Right cardiac atrium (tissue), 5 donors: ENCODE measurements around the gene GCH1. TPM values are rescaled to one million over a fixed set of nuclear protein-coding genes. Genes with fewer than 3 reads are reported as not detected.

Experiments
- ATAC-seq, 2 donors: fragments of 200-7000 bp; cut with Tn5 transposase; one replicate each; pipeline versions ENCODE4 v1.8.0 to v1.9.1; 2020; ENCODE audit warnings: moderate library complexity in 2 of 2, mild to moderate bottlenecking in 1 of 2
- DNase-seq, 3 donors: peaks; one replicate each; pipeline ENCODE4 v3.0.0-alpha.2; 2020
- H3K27ac ChIP-seq: one replicate; pipeline ENCODE4 v1.5.1; 2013; ENCODE audit warnings: mild to moderate bottlenecking, low read length, control low read depth, moderate library complexity
- H3K27me3 ChIP-seq: one replicate; pipeline ENCODE4 v1.6.1; 2013; ENCODE audit not compliant: control insufficient read depth, insufficient read depth
- H3K4me1 ChIP-seq: one replicate; pipeline ENCODE4 v1.6.1; 2013; ENCODE audit warnings: low read length; ENCODE audit not compliant: control insufficient read depth, insufficient read depth
- H3K4me3 ChIP-seq: one replicate; pipeline ENCODE4 v1.5.1; 2013; ENCODE audit warnings: low read length, control low read depth
- H3K9me3 ChIP-seq: one replicate; pipeline ENCODE4 v1.6.1; 2013; ENCODE audit warnings: low read length; ENCODE audit not compliant: control insufficient read depth
- WGBS: extraction: QIAGEN DNeasy Blood & Tissue Kit; methylation state at CpG from one replicate; pipeline ENCODE4 v1.1.7; 2013; 5-methylcytosine and 5-hydroxymethylcytosine counted together
- intact Hi-C, 4 donors: fragments of 100-400 bp; cut with DNase I; formaldehyde crosslinking; loops; one replicate each; pipeline versions ENCODE4 v1.11.0 to v1.14.0; 2022 to 2023
- polyA plus RNA-seq: library from polyadenylated mRNA; stranded (reverse); fragments of 200-250 nt; gene quantifications from one replicate; pipeline ENCODE4 v1.2.3, GENCODE V29; 2013
- total RNA-seq, 4 donors: library from RNA; stranded (reverse); fragmentation: NEBNext Ultra II Directional; extraction: Animal tissue kit (Norgen Biotek cat#: 25700); gene quantifications; one replicate each; pipeline ENCODE4 v1.2.1, GENCODE V29; 2021
- donor health status: healthy with polysubstance abuse.
- donor health status: DM: no; HTN: yes; CAD: no.
- donor health status: DM: no; HTN: no; CAD: no.
- donor health status: DM: no; HTN: yes; CAD: no; lungs with severe emphysema.
- donor health status: DM: yes; HTN: yes; CAD: no.

Gene GCH1
- total and polyA plus RNA-seq, 5 donors: 1.6 to 4.8 (median 2.2) TPM

- Histone ChIP-seq H3K4me3 (no peak overlapping the region), H3K9me3 (no peaks in the 10 kb centered on the region), H3K27ac (no peak overlapping the region), H3K4me1 (no peaks in the 10 kb centered on the region), H3K27me3 (no peaks in the 10 kb centered on the region)
- intact Hi-C loops: no loop called here
- ATAC-seq: no peak
- DNase-seq: no peak
- WGBS: 68% methylated on average over 14 of the region's 14 CpGs
These were observed 84.2 kb downstream of the GCH1 start for GRCh38 chr14:54818201-54819133.

- Histone ChIP-seq H3K4me1 (no peaks in the 10 kb centered on the region), H3K9me3 (no peaks in the 10 kb centered on the region), H3K27me3 (no peaks in the 10 kb centered on the region), H3K27ac (no peak overlapping the region), H3K4me3 (no peak overlapping the region)
- 92% methylated on average over 5 of the region's 5 CpGs for WGBS
- intact Hi-C loops: no loop called here
- DNase-seq: no peak
- no peak for ATAC-seq
These were observed 85.1 kb downstream of the GCH1 start for GRCh38 chr14:54817506-54817905.

- no peak overlapping the region for H3K27ac ChIP-seq
- DNase-seq: no peak
- H3K4me1 ChIP-seq: no peaks in the 10 kb centered on the region
- H3K4me3 ChIP-seq: no peak overlapping the region
- no peak for ATAC-seq
- intact Hi-C loops: no loop called here
- H3K9me3 ChIP-seq: no peaks in the 10 kb centered on the region
- H3K27me3 ChIP-seq: no peaks in the 10 kb centered on the region
- 79% methylated on average over 1 of the region's 1 CpG for WGBS
These were observed 86.2 kb downstream of the GCH1 start for GRCh38 chr14:54816450-54816849.

- Histone ChIP-seq H3K4me1 (no peaks in the 10 kb centered on the region), H3K27me3 (no peaks in the 10 kb centered on the region), H3K4me3 (no peak overlapping the region), H3K9me3 (no peaks in the 10 kb centered on the region), H3K27ac (no peak overlapping the region)
- DNase-seq: no peak
- 87% methylated on average over 6 of the region's 6 CpGs for WGBS
- intact Hi-C loops: no loop called here
- no peak for ATAC-seq
These were observed 87.1 kb downstream of the GCH1 start for GRCh38 chr14:54815515-54815914.

- 58% methylated on average over 12 of the region's 12 CpGs for WGBS
- ATAC-seq (peak; percentile 42), DNase-seq (peak in 1 of 3 donors; percentile 70)
- H3K4me1 ChIP-seq: no peaks in the 10 kb centered on the region
- H3K9me3 ChIP-seq: no peaks in the 10 kb centered on the region
- no peak overlapping the region for H3K27ac ChIP-seq
- H3K4me3 ChIP-seq: no peak overlapping the region
- intact Hi-C loops: no loop called here
- H3K27me3 ChIP-seq: no peaks in the 10 kb centered on the region
These were observed 87.6 kb downstream of the GCH1 start for GRCh38 chr14:54815016-54815415.

- 63% methylated on average over 5 of the region's 5 CpGs for WGBS
- no peak for ATAC-seq
- H3K4me3 ChIP-seq: no peak overlapping the region
- no peaks in the 10 kb centered on the region for H3K4me1 ChIP-seq
- H3K27ac ChIP-seq: no peak overlapping the region
- H3K27me3 ChIP-seq: no peaks in the 10 kb centered on the region
- no peaks in the 10 kb centered on the region for H3K9me3 ChIP-seq
- no peak for DNase-seq
- intact Hi-C loops: no loop called here
These were observed 88.5 kb downstream of the GCH1 start for GRCh38 chr14:54814076-54814475.

GRCh38 chr14:54813081-54813480 is 89.5 kb downstream of the GCH1 start:
- intact Hi-C loops: no loop called here
- DNase-seq: no peak

GRCh38 chr14:54812617-54813016 is 90.0 kb downstream of the GCH1 start:
- H3K27ac ChIP-seq: no peak overlapping the region
- DNase-seq (no peak), ATAC-seq (no peak)
- no peak overlapping the region for H3K4me3 ChIP-seq
- 57% methylated on average over 6 of the region's 6 CpGs for WGBS
- H3K9me3 ChIP-seq: no peaks in the 10 kb centered on the region
- intact Hi-C loops: no loop called here
- H3K27me3 ChIP-seq: no peaks in the 10 kb centered on the region
- no peaks in the 10 kb centered on the region for H3K4me1 ChIP-seq

More at GRCh38 chr14:54813081-54813480, 89.5 kb downstream of the GCH1 start:
- WGBS: 99% methylated on average over 2 of the region's 2 CpGs
- no peaks in the 10 kb centered on the region for H3K4me1 ChIP-seq
- H3K4me3 ChIP-seq: no peak overlapping the region
- no peaks in the 10 kb centered on the region for H3K9me3 ChIP-seq
- no peak overlapping the region for H3K27ac ChIP-seq
- ATAC-seq: no peak
- no peaks in the 10 kb centered on the region for H3K27me3 ChIP-seq

GRCh38 chr14:54809767-54810166 is 92.9 kb downstream of the GCH1 start:
- Histone ChIP-seq H3K27me3 (no peaks in the 10 kb centered on the region), H3K4me1 (peaks cover 2% of the 10 kb centered on the region), H3K27ac (no peak overlapping the region), H3K4me3 (no peak overlapping the region), H3K9me3 (no peaks in the 10 kb centered on the region)
- 92% methylated on average over 8 of the region's 8 CpGs for WGBS
- intact Hi-C loops: loop anchor here in 2 of 4 donors (10.0 kb wide), 2 partner anchors 85 to 245 kb away; partner anchors contain the start of gene SAMD4A (in 1 of the 2)
- no peak for ATAC-seq
- DNase-seq: no peak

- intact Hi-C loops: loop anchor here in 2 of 4 donors (10.0 kb wide), 2 partner anchors 86 to 244 kb away; partner anchors contain the start of gene SAMD4A (in 1 of the 2)
- H3K4me1 ChIP-seq: peaks cover 2% of the 10 kb centered on the region
- ATAC-seq: no peak
- H3K4me3 ChIP-seq: no peak overlapping the region
- WGBS: 67% methylated on average over 8 of the region's 8 CpGs
- H3K27ac ChIP-seq: no peak overlapping the region
- DNase-seq: no peak
- no peaks in the 10 kb centered on the region for H3K9me3 ChIP-seq
- no peaks in the 10 kb centered on the region for H3K27me3 ChIP-seq
These were observed 94.1 kb downstream of the GCH1 start for GRCh38 chr14:54808326-54809161.

GRCh38 chr14:54807881-54808280 is 94.7 kb downstream of the GCH1 start:
- DNase-seq (no peak), ATAC-seq (no peak)
- H3K4me1 ChIP-seq: peaks cover 2% of the 10 kb centered on the region
- no peak overlapping the region for H3K27ac ChIP-seq
- 88% methylated on average over 7 of the region's 7 CpGs for WGBS
- no peak overlapping the region for H3K4me3 ChIP-seq
- intact Hi-C loops: loop anchor here in 2 of 4 donors (10.0 kb wide), 2 partner anchors 87 to 243 kb away; partner anchors contain the start of gene SAMD4A (in 1 of the 2)
- no peaks in the 10 kb centered on the region for H3K27me3 ChIP-seq
- H3K9me3 ChIP-seq: no peaks in the 10 kb centered on the region
